Suppressor macrophage treated with lipopolysaccharide for 4 hours (primary cell): Measurements from ENCODE around the gene ZNF184.

Experiments used
- DNase-seq: peaks from one replicate; pipeline ENCODE4 v3.0.0-alpha.2; 2020

ZNF184 gene

GRCh38 chr6:27419363-27419762, 53.5 kb downstream of the ZNF184 start:
- DNase-seq: no peak

GRCh38 chr6:27415898-27416297, 57.0 kb downstream of the ZNF184 start:
- DNase-seq: no peak

- DNase-seq: no peak
Observed at GRCh38 chr6:27414996-27415395, 57.9 kb downstream of the ZNF184 start.

- no peak for DNase-seq
Observed at GRCh38 chr6:27414300-27414699, 58.6 kb downstream of the ZNF184 start.

- no peak for DNase-seq
Observed at GRCh38 chr6:27407153-27407814, 65.6 kb downstream of the ZNF184 start.

- DNase-seq: no peak
Observed at GRCh38 chr6:27406085-27406484, 66.8 kb downstream of the ZNF184 start.

GRCh38 chr6:27400877-27401642, 71.8 kb downstream of the ZNF184 start:
- DNase-seq: no peak
